Dedifferentiated amniotic fluid mesenchymal stem cell (primary cell): ENCODE measurements around the gene STYK1.

ENCODE experiments used
- DNase-seq: peaks from one replicate; pipeline ENCODE4 v3.0.0-alpha.2; 2016; ENCODE audit errors: extremely low spot score

Gene STYK1

GRCh38 chr12:10673659-10674384 is at the start of gene STYK1:
STYK1 (minus strand) TSS chr12:10674052; CDS start chr12:10634618, 39,434 bp downstream.
- DNase-seq = no peak

DNA sequence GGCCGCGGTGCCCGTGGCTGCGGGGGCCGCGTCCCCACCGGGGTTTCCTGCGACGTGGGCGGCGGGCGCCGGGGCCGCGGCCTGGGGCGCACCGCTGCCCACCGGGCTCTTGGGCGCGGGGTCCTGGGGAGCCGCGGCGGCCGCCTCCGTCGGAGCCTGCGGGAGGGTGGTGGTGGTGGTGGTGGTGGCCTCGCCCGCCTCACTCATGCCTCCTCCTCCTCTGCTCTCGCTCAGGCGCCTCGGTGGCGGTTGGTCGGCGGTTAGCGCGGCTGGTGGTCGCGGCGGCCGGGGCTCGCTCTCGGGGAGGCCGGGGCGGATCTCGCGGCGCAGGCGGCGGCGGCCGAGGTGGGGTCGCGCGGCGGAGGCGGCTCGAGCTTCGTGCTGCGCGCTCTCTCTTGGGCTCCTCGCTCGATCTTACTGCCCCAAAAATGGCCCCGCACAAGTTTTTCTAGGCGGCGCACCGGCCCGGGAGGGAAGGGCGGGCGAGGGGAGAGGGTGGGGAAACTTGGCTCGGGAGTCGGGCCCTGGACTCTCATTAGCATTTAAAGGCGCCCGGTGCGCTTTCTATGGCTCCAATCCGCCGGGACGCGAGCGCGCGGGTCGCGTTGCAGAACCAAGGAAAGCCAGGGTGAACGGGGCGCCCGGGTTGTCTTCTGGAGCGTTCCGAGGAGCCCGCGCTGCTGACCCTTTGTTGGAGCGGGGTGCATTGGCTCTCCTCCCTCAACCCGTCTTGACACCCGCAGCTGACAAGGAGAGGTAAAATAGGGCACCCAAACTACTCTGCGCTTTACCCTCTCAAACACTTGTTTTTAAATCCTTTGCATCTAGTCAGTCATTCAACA is 49.3 kb upstream of the STYK1 start, which contains the start of gene YBX3:
Gene YBX3 (minus strand): TSS at position 419 of the 842 bp plus-strand sequence. CDS start 212 bp downstream, at position 207.
- peak; percentile 77 for DNase-seq

- DNase-seq = peak; percentile 43
Measured at GRCh38 chr12:10722502-10722904, 48.7 kb upstream of the STYK1 start.

GRCh38 chr12:10721651-10722501 is 48.0 kb upstream of the STYK1 start:
- DNase-seq = peak; percentile 96

DNA sequence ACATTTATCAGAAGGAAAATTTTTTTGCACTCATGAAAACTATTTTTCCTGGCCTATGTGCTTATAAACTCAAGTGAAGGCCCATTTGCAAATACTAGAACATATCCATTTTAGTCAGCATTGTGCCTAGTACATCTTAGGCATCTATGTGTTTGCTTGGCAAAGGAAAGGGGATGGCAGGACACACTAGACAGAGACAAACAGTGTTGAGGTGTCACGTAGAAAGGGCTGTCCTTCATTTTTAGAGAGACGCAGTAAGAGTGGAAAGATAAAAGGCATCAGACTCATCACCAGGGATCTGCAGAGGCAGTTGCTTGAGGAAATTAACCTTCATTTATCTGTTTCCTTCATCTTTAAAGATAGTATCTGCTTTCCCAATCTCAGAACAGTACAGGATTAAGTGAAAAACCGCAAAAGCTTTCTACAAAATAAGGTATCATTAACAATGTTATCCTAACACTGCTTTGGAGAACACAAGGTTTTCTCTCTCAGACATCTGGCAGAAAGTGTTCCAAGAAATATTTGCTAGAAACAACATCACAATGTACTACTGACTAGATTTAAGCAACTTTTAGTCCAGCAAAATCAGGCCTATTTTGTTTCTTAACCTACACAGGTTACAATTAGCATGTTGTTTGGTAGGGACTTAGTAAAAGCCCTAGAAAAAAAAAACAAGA is 47.3 kb upstream of the STYK1 start:
- no peak for DNase-seq

GRCh38 chr12:10719482-10719881 is 45.6 kb upstream of the STYK1 start:
- DNase-seq = no peak

DNA sequence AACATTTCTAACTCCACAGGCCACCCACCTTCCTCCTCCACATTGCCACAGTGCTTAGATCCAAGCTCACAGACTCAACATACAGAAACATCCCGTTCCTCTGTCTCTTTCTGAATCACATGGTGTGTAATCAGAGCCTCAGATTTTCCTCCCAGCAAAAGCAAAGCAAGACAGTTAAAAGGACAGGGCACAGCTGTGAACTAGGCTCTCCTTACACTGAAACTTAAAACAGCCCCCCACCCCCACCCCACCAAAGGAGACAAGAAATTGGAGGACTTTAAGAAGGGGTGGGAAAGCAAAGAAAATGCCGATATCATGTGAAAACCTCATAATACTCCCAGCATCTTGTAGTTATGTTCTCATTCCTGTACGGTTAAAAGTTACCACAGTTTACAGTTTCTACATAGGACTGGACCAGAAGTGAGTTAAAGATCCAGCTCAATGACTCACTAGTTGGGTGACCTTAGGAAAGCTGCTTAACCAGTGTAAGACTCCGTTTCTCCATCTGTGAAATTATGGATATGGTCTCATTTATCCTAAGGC is 44.5 kb upstream of the STYK1 start:
- DNase-seq = peak; percentile 53

- DNase-seq = no peak
Measured at GRCh38 chr12:10717410-10717809, 43.6 kb upstream of the STYK1 start.

- peak; percentile 91 for DNase-seq
Measured at GRCh38 chr12:10716704-10717315, 43.0 kb upstream of the STYK1 start.

GRCh38 chr12:10716277-10716676 is 42.4 kb upstream of the STYK1 start:
- DNase-seq = no peak

GRCh38 chr12:10715491-10715890 is 41.6 kb upstream of the STYK1 start:
- no peak for DNase-seq

- DNase-seq = no peak
Measured at GRCh38 chr12:10709808-10710207, 36.0 kb upstream of the STYK1 start.

GRCh38 chr12:10708862-10709261 is 35.0 kb upstream of the STYK1 start:
- no peak for DNase-seq

GRCh38 chr12:10705655-10706054 is 31.8 kb upstream of the STYK1 start:
- peak; percentile 28 for DNase-seq

DNA sequence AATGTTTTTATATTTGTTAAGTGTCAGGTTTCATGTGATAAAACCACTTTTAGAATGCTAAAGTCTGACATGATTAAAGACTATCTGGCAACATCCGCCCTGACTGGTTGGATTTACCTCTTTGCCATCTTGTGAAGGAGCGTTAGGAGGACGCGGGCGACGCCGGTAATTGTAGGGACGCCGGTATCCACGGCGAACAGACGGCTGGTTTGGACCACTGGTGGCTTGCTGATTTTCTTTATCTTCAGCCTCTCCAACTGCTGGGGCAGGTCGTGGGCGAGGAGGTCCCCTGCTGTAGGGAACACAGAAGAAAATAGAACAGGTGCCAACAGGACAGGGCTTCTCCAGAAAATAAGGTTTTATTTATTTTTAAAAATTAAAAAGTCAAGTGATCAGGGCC is 28.0 kb upstream of the STYK1 start:
- DNase-seq = no peak

GRCh38 chr12:10701131-10701681 is 27.4 kb upstream of the STYK1 start:
- DNase-seq = peak; percentile 55

DNA sequence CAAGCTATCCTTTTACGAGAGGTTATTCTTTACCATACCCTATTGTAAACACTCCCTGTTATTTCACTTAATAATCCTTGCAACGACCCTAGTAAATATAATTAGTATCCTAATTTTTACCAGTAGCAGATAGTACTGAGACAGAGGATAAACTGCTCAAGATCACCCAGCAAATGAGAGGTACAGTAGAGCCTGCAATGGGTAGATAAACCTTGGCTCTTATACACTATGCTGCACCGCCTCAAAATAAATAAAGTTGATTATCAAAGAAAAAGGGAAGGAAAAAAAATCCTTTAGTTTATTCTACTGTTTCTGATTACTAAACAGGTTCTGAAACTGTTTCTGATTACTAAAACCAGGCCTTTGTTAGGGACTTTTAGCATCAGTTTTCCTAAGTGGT is 26.7 kb upstream of the STYK1 start:
- DNase-seq = no peak

- no peak for DNase-seq
Measured at GRCh38 chr12:10697862-10698261, 24.0 kb upstream of the STYK1 start.

- no peak for DNase-seq
Measured at GRCh38 chr12:10697156-10697555, 23.3 kb upstream of the STYK1 start.

DNA sequence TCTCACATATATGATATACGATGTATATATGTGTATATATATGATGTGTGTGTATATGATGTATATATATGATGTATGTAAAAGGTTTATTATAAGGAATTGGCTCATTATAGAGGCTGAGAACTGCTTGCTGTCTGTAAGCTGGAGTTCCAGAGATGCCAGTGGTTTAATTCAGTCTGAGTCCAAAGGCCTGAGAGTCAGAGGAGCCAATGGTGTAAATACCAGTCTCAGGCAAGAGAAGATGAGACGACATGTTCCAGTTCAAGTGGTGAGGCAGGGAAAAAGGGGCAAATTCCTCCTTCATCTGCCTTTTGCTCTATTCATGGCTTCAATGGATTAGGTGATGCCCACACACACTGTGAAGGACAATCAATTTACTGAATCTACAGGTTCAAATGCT is 17.1 kb upstream of the STYK1 start:
- no peak for DNase-seq
